Stimulated activated CD4-positive, alpha-beta T cell treated with anti-CD3 and anti-CD28 coated beads, TNF-alpha, amount 100 ng/mL, for 48 hours (primary cell): ENCODE results near the gene TEX9.
"Not testable (repeated sequence)": the region's sequence is repeated elsewhere in the genome, so short reads cannot be mapped to it uniquely, and the experiment has no call there.

Experiments
- DNase-seq, 3 donors: peaks; one replicate each; pipeline ENCODE4 v3.0.0-alpha.2; 2020; ENCODE audit warnings: low read depth in 3 of 3

The TEX9 gene

DNA sequence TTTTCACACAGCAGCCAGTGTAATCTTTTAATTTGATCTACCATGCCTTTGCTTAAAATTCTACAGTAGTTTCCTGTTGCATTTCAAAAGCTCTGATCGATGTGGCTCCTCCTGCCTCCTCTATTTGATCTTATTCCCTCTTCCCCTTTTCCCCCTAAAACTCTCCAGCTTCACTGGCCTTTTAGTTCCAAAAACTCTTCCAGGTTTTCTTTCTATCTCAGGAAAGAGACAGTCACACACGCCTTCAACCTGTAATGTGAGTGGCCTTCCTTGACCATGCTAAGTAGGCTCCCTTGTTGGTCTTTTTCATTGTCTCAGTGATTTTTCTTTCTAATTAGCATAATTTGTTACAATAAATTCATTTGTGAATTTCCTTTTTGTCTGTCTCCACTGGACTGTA is 985 bp downstream of the TEX9 start:
- DNase-seq = no peak

DNA sequence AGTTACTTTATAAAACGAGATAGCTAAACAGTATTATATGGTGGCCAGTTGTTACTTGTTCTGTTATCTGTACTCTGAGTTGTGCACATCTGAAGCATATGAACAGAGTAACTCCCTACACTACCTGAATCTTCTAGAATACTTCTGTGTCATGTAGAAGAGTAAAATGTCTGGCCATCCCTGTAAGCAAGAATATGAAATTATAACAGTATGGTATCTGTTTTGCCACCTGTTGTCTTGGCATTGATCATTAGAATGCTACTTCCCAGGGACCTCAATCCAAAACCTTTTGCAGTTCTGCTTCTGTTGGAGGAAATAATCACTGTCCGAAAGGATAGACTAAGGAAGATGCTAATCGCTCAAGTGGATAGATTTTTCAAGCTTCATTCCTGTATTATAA is 1.9 kb downstream of the TEX9 start:
- no peak for DNase-seq

DNA sequence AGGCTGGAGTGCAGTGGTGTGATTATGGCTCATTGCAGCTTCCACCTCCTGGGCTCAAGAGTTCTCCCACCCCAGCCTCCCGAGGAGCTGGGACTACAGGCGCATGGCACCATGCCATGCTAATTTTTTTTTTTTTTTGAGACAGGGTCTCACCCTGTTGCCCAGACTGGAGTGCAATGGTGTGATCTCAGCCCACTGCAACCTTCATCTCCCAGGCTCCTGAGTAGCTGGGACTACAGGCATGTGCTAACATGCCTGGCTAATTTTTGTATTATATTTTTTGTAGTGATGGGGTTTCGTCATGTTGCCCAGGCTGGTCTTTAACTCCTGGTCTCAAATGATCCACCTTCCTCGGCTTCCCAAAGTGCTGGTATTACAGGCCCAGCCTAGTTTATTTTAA is 4.0 kb downstream of the TEX9 start:
- DNase-seq = no peak

DNA sequence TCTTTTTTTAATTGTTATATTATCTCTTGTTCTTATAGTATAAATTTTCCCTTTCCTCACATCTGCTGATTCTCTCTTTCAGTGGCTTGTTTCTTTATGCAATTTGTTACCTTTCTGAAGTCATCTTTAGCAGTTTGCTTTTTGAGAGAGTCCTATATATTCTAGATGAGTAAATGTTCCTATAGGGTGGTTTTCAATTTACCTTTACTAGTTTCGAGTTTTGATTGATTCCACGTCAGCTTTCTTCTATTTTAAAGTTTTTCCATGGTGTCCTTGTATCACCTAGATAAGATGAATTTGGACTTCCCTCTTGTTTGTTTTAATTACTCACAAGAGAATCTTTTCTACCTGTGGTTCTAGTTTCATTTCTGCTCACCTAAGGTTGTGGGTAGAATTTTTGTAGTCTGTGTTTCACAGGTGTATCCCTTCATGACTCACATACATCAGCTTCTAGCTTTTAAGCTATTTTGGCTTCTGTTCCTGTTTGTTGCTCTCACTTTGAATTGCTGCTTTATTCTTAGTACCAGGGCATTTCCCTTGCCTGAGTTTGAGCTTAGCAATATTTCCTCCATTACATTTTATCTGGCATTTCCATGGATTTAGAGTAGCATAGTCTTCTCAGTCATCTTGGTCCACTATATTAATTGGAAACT is 6.4 kb downstream of the TEX9 start:
- no peak for DNase-seq

DNA sequence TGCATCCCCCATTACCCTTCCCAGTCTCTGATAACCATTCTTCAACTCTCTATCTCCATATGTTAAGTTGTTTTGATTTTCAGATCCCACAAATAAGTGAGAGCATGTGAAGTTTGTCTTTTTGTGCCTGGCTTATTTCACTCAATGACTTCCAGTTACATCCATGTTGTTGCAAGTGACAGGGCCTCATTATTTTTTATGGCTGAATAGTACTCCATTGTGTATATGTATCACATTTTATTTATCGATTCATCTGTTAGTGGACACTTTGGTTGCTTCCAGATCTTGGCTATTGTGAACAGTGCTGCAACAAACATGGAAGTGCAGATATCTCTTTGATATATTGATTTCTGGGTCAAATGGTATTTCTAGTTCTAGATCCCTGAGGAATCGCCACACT is 9.5 kb downstream of the TEX9 start:
- DNase-seq = not testable (repeated sequence)

DNA sequence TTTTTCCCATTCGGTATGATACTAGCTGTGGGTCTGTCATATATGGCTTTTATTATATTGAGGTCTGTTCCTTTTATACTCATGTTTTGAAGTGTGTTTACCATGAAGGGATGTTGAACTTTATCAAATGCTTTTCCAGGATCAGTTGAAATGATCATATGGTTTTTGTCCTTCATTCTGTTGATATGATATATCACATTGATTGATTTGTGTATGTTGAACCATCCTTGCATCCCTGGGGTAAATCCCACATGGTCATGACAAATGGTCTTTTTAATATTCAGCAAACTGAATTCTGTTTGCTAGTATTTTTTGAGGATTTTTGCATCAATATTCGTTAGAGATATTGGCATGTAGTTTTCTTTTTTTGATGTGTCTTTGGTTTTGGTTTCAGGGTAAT is 12.6 kb downstream of the TEX9 start:
- not testable (repeated sequence) for DNase-seq

DNA sequence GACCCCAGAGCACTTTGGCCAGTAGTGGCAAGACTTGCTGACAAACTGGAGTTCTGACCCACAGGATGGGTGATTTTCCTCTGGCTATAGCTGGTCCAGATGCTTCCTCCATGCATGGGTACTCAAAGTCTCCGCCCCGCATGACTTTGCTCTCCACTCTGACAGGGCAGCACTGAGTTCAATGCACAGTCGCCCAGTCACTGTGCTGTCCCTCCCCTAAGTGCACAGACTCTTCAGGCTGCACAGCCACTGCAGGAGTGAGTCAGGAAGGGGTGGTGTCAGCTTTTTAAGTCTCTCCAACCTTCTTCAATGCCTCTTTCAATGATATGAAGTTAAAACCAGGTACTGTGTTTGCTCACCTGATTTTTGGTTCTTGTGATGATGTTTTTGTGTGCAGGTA is 17.8 kb downstream of the TEX9 start:
- DNase-seq = no peak

DNA sequence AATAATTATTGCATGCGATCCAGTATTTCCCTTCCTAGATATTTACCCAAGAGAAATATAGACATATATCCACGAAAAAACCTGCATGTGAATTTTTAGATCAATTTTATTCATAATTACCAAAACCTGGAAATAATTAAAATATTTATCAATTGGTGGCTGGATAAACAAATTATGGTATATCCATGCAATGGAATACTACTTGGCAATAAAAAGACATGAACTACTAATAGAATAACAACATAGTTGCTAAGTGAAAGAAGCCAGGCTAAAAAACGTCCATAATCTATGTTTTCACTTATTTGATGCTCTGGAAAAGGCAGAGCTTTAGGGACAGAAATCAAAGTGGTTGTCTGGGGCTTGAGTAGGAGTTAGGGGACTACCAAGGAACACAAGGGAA is 20.7 kb downstream of the TEX9 start:
- no peak for DNase-seq

DNA sequence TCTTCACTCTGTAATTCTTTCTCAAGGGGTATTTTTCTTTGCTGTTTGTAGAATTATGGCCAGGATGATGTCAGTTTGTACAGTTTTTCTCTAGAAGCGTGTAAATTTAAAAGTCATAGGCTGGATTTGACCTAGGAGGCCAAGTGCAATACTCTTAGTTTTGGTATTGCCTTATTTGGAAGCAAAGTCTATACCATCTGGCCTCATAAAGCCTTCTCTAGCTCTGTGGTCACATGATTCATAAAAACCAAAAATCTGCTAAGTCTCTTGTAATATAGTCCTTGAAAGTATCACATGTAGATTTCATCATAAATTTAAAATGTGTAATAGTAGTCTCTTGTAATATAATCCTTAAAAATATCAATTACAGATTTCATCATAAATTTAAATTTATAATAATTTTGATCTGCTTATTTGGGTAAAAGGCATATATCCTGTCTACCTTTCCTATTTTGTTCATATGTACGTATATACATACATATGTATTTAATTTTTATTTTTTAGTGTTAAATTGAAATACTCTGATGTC is 25.6 kb downstream of the TEX9 start:
- DNase-seq = no peak

DNA sequence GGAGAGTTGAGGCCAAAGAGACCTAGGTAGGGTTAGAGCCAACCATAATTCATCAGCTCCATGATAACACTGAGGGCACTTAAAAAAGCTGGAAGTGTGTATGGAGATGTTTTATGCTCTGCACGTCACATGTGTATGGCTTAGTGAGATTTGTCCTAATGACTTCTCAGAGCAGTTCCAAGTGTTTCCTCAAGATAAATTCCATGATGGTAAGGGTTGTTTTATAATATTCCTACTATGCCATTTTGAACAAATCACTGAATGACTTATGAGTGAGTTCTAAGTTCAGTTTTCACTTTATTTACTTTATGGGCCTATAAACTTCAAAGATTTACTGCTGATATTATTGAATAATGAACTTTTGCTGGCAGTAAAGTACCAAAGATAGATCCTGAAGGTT is 28.1 kb downstream of the TEX9 start:
- no peak for DNase-seq

DNA sequence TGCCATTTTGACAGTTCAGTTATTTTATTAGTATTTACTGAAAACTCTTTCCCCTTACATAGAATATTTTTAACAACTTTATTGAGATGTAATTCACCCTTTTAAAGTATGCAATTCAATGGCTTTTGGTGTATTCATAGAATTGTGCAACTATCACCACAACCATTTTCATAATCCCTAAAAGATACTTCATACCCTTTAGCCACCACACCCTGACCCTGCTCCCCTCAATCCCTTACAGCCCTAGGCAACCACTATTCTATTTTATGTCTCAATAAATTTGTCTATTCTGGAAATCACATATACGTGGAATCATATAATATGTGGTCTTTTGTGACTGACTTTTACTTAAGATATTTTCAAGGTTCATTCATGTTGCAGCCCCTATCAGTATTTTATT is 29.7 kb downstream of the TEX9 start:
- no peak for DNase-seq

DNA sequence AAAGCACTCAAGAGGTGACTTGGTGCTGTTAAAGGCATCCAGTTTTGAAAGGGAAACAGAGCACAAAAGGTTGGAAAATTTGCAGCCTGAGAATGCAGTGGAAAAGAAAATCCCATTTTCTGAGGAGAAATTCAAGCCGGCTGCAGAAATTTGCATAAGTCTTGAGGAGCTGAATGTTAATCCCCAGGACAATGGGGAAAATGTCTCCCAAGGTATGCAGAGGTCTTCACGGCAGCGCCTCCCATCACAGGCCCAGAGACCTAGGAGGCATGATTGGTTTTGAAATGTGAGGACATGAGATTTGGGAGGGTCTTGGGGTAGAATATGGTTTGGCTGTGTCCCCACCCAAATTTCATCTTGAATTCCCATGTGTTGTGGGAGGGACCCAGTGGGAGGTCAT is 32.1 kb downstream of the TEX9 start:
- DNase-seq = not testable (repeated sequence)

DNA sequence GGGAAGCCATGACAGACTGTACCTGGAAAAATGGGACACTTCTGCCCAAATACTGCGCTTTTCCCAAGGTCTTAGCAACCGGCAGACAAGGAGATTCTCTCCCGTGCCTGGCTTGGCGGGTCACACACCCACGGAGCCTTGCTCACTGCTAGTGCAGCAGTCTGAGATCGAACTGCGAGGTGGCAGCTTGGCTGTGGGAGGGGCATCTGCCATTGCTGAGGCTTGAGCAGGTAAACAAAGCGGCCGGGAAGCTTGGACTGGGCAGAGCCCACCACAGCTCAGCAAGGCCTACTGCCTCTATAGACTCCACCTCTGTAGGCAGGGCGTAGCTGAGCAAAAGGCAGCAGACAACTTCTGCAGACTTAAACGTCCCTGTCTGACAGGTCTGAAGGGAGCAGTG is 34.0 kb downstream of the TEX9 start:
- not testable (repeated sequence) for DNase-seq

DNA sequence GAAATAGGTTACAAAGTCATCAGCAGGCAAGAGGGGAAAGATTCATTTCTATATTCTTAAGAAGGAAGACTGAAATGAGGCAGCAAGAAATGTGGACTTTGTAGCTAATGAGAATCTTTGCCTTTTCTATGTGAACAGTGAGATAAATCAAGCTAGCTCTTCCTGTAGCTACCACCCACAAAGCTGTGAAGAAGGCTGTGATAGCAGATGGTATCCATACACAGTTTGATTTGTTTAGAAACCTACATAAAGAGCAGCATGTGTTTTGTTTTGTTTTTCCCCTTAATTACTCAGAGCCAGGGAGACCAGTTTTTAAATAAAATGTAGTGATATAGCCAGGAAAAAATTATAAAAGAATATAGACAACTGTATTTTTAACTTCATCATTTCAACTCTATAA is 45.5 kb downstream of the TEX9 start:
- no peak for DNase-seq

DNA sequence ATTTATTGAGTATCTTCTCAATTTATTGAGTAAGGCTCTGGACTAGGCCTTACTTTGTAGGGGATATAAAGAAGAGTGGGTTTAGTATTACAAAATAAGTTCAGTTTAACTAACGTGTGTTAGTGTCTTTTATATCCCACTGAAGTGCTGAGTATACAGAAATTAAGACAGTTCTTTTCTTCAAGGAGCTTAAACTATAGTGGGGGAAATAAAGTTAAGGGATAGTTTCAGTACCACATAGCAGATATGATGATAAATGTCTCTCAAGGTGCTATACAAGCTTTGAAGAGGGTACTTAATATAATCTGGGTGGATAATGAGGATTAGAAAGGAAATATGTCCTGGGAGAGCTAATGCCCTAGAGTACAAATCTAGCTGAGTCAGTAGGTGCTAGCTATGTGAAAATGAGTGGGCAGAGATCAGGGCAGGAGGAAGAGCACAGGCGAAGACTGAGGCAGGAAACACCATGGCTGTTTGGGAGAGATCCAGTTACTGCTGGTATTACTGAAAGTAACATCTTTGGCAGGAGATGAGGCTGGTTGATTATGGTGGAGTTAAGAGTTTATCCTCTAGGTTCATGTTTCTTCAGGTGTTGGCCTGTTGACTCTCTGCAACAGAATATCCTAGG is 46.0 kb downstream of the TEX9 start:
- no peak for DNase-seq

DNA sequence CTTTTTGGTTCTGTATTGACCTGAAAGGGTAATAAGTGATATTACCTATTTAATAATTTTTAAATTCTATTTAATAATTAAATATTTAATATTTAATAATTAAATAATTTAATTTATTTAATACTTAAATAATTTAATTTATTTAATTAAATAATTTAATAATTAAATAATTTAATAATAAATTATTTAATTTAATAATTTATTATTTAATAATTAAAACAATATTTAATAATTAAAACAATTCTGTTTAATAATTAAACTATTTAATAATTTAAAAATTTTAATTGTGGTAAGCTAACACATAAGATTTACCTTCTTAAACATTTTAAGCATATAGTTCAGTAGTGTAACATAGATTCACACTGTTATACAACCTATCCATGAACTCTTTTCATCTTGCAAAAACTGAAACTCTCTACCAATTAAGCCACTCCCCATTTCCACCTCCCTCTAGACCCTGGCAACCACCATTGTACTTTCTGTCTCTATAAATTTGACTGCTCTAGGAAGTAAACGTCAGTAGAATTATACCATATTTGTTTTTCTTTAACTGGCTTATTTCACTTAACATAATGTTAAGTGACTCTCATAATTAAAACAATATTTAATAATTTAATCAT is 48.0 kb downstream of the TEX9 start:
- not testable (repeated sequence) for DNase-seq

DNA sequence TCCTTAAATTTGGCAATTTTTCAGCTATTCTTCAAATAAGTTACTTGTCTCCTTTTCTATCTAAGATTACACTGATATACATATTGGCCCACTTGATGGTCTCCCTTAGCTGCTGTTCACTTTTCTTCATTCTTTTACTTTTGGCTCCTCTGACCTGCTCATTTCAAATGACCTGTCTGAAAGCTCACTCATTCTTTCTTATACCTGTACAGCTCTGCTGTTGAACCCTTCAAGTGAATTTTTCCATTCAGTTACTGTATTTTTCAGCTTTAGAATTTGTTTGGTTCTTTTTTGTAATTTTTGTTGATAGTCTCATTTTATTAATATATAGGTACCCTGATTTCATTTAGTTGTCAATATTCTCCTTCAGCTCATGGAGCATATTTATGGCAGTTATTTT is 60.0 kb downstream of the TEX9 start:
- no peak for DNase-seq

DNA sequence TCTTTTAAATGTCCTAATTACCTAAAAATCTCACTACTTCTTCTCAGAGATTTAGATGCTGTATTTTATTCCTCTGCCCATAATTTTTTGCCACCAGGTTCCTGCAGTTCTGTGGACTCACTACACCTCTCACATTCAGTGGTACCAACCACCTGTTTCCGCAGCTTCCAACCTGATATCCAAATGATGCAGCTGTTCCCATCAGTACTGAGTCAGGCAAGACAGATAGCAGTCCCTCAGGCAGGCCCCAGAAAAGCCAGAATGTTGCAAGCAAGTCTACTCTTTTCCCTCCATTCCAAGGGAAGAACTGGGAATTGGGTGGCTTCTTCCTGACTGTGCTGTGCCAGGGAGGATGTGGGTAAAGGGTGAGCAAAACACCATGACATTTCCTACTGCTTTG is 60.8 kb downstream of the TEX9 start:
- DNase-seq = no peak

DNA sequence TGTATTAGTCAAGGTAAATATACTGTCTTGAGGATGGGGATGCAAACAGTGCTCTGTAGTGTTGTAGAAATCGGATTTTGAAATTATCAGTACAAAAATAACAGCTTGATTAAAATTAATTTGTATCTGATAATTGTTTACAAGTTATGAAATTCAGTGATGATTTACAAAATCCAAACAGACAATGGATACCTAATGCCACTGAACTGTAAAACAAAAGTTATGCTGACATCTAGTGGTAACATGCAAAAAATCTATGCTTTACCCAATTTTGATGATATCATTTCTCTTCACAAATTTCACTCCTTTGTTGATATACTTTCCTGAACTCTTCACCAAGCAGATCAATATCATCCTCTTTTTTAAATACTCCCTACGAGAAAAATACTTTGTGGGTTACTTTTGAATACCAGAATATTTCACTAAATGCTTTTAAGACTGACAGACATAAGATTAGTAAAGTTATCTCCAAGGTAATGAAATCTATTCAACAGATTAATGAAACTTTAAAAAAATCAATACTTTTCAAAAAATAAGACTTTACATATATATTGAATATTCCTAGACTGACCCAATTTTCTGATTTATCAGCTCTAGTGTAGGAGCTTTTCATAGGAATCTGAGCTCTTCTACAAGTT is 63.7 kb downstream of the TEX9 start:
- DNase-seq = no peak

DNA sequence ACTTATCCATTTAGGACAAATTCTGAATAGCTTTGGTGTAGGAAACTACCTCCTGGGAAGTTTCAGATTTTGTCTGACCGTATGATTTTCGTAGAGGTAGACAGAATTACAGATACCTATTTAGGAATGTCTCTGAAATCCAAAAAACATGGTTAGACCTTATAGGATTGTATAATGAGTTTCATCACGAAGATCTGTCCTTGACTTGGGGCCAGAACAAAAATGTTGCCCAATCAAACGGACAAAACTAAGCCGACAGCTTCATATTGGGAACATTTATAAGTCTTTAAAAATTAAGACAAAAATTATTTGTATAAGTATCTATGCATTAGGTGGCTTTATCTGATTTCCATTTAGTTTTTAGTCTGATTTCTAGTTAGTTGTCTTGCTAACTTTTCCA is 67.1 kb downstream of the TEX9 start:
- DNase-seq = no peak

DNA sequence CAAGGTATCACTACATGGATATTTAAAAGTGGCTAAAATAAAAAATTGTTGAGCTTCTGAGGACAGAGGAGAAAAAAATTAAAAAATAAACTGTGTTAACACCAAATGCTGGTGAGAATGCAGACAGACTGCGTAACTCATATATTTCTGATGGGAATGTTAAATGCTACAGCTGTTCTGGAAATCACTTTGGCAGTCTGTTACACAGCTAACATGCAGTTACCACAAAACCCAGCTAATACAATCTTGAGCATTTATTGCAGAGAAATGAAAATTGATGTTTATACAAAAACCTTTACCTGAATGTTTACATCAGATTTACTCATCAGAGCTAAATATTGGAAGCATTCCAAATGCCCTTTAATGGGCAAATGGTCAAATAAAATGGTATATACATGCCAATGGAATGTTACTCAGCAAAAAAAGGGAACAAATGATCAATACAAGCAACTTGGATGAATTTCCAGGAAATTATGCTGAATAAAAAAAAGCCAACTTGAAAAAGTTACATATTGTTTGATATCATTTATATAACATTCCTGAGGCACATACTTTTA is 75.1 kb downstream of the TEX9 start:
- DNase-seq = no peak

DNA sequence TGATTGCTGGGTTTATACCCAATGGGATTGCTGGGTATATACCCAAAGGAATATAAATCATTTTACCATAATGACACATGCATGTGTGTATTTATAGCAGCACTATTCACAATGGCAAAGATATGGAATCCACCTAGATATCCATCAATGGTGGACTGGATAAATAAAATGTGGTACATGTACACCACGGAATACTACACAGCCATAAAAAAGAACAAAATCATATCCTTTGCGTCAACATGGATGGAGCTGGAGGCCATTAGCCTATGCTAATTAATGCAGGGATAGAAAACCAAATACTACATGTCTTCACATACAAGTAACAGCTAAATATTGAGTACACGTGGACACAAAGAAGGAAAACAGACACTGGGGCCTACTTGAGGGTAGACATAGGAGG is 77.1 kb downstream of the TEX9 start:
- no peak for DNase-seq

DNA sequence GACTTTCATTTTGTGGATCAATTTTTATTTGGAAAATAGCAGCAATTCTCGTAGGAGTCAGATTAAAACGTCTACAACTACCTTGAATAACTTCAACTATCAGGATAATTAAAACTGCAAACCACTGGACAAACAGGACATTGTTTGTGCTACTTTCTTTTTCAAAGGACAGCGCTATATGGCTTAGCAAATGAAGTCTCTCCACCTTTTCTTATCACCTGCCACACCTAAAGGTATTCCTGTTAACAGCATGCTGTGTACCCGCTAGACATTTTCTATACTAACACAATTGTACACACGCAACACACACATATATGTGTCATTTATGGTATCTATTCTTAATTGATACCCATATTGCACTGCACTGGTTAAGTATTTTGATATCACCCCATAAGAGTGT is 80.5 kb downstream of the TEX9 start:
- no peak for DNase-seq
